SK-N-SH treated with all-trans-retinoic acid at 6 μM for 48 hours (cell line): ENCODE data around the gene FFAR3.

Experiments used
- ATAC-seq: fragments of 200-7000 bp; cut with Tn5 transposase; 3 replicates; pipeline ENCODE4 v1.9.1; 2020; ENCODE audit warnings: mild to moderate bottlenecking, moderate library complexity
- ARNTL ChIP-seq: fragments of 450-650 bp; formaldehyde crosslinking; IDR thresholded peaks from 2 replicates; pipeline ENCODE4 v1.5.0; 2020; ENCODE audit warnings: low read depth, mild to moderate bottlenecking, moderate library complexity, borderline replicate concordance
- BACH2 ChIP-seq: fragments of 250-450 bp; sonication (Bioruptor Pico); IDR thresholded peaks from 2 replicates; pipeline ENCODE4 v1.9.0; 2021; ENCODE audit warnings: mild to moderate bottlenecking, borderline replicate concordance
- CREB5 ChIP-seq: fragments of 250-450 bp; sonication (Bioruptor Pico); IDR thresholded peaks from 2 replicates; pipeline ENCODE4 v1.5.1; 2020; ENCODE audit warnings: low read depth, mild to moderate bottlenecking, moderate library complexity
- CSDC2 ChIP-seq: fragments of 250-450 bp; sonication (Bioruptor Pico); IDR thresholded peaks from 2 replicates; pipeline ENCODE4 v1.5.0; 2020; ENCODE audit warnings: mild to moderate bottlenecking, moderate library complexity
- ESRRG ChIP-seq: fragments of 250-450 bp; sonication (Bioruptor Pico); IDR thresholded peaks from 2 replicates; pipeline ENCODE4 v1.6.1; 2021; ENCODE audit warnings: mild to moderate bottlenecking
- GLIS3 ChIP-seq: fragments of 250-450 bp; sonication (Bioruptor Pico); IDR thresholded peaks from 2 replicates; pipeline ENCODE4 v1.5.0; 2020; ENCODE audit warnings: mild to moderate bottlenecking, moderate library complexity
- ISL1 ChIP-seq: fragments of 250-450 bp; sonication (Bioruptor Pico); IDR thresholded peaks from 2 replicates; pipeline ENCODE4 v2.1.2; 2022; ENCODE audit warnings: mild to moderate bottlenecking, moderate library complexity
- OSR1 ChIP-seq: fragments of 250-450 bp; sonication (Bioruptor Pico); IDR thresholded peaks from 2 replicates; pipeline ENCODE4 v1.8.0; 2022; ENCODE audit warnings: moderate library complexity, mild to moderate bottlenecking, inconsistent platforms
- PATZ1 ChIP-seq: fragments of 250-450 bp; sonication (Bioruptor Pico); IDR thresholded peaks from 2 replicates; pipeline ENCODE4 v1.8.0; 2020; ENCODE audit warnings: mild to moderate bottlenecking, moderate library complexity, borderline replicate concordance
- PPARA ChIP-seq: fragments of 250-450 bp; sonication (Bioruptor Pico); IDR thresholded peaks from 2 replicates; pipeline ENCODE4 v1.5.0; 2020; ENCODE audit warnings: mild to moderate bottlenecking, borderline replicate concordance
- RARB ChIP-seq: fragments of 250-450 bp; sonication (Bioruptor Pico); IDR thresholded peaks from 2 replicates; pipeline ENCODE4 v1.8.0; 2021; ENCODE audit warnings: mild to moderate bottlenecking, moderate library complexity
- SNAI2 ChIP-seq: fragments of 250-450 bp; sonication (Bioruptor Pico); IDR thresholded peaks from 2 replicates; pipeline ENCODE4 v1.5.0; 2020; ENCODE audit warnings: mild to moderate bottlenecking, moderate library complexity
- TCF4 ChIP-seq: fragments of 250-450 bp; sonication (Bioruptor Pico); IDR thresholded peaks from 2 replicates; pipeline ENCODE4 v1.8.0; 2021; ENCODE audit warnings: mild to moderate bottlenecking, moderate library complexity, borderline replicate concordance
- TOX ChIP-seq: fragments of 250-450 bp; sonication (Bioruptor Pico); IDR thresholded peaks from 2 replicates; pipeline ENCODE4 v1.8.0; 2021; ENCODE audit warnings: mild to moderate bottlenecking, moderate library complexity, borderline replicate concordance
- TSHZ2 ChIP-seq: fragments of 250-450 bp; sonication (Bioruptor Pico); IDR thresholded peaks from 2 replicates; pipeline ENCODE4 v1.5.0; 2020; ENCODE audit warnings: mild to moderate bottlenecking, moderate library complexity
- ZC3H10 ChIP-seq: fragments of 250-450 bp; sonication (Bioruptor Pico); IDR thresholded peaks from 2 replicates; pipeline ENCODE4 v1.5.1; 2021; ENCODE audit warnings: mild to moderate bottlenecking, moderate library complexity
- ZFP3 ChIP-seq: fragments of 250-450 bp; sonication (Bioruptor Pico); IDR thresholded peaks from 2 replicates; pipeline ENCODE4 v1.5.0; 2020; ENCODE audit warnings: mild to moderate bottlenecking, moderate library complexity
- ZFP30 ChIP-seq: fragments of 450-650 bp; formaldehyde crosslinking; IDR thresholded peaks from 2 replicates; pipeline ENCODE4 v1.5.0; 2022; ENCODE audit warnings: mild to moderate bottlenecking, moderate library complexity
- ZNF565 ChIP-seq: fragments of 450-650 bp; formaldehyde crosslinking; conservative IDR thresholded peaks from 2 replicates; pipeline ENCODE4 v1.5.0; 2020; ENCODE audit warnings: low read depth, mild to moderate bottlenecking, moderate library complexity
- ZNF70 ChIP-seq: fragments of 450-650 bp; formaldehyde crosslinking; IDR thresholded peaks from 2 replicates; pipeline ENCODE4 v1.5.0; 2020; ENCODE audit warnings: mild to moderate bottlenecking, moderate library complexity
- ZNF8 ChIP-seq: fragments of 450-650 bp; formaldehyde crosslinking; IDR thresholded peaks from 2 replicates; pipeline ENCODE4 v1.5.0; 2020; ENCODE audit warnings: mild to moderate bottlenecking, moderate library complexity
- TF ChIP-seq, protein P1 (sequence below): fragments of 250-450 bp; sonication (Bioruptor Pico); IDR thresholded peaks from 2 replicates; pipeline ENCODE4 v1.8.0; 2021; ENCODE audit warnings: low read depth, mild to moderate bottlenecking, moderate library complexity, borderline replicate concordance
- TF ChIP-seq, protein P2 (sequence below): fragments of 250-450 bp; sonication (Bioruptor Pico); IDR thresholded peaks from 2 replicates; pipeline ENCODE4 v1.5.1; 2021; ENCODE audit warnings: mild to moderate bottlenecking, moderate library complexity

FFAR3 gene, protein sequence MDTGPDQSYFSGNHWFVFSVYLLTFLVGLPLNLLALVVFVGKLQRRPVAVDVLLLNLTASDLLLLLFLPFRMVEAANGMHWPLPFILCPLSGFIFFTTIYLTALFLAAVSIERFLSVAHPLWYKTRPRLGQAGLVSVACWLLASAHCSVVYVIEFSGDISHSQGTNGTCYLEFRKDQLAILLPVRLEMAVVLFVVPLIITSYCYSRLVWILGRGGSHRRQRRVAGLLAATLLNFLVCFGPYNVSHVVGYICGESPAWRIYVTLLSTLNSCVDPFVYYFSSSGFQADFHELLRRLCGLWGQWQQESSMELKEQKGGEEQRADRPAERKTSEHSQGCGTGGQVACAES

GRCh38 chr19:35357867-35358573 is at the start of gene FFAR3:
FFAR3 (plus strand) TSS chr19:35358460; CDS start chr19:35358891, 431 bp downstream.
- TF ChIP-seq TCF4 (CRISPR knock-in tag): no peak; the same call in 1 of the 2 replicates
- no peak for TF ChIP-seq ZNF8 (CRISPR knock-in tag)
- no peak for TF ChIP-seq ZC3H10 (CRISPR knock-in tag)
- no peak for TF ChIP-seq ZNF70
- TF ChIP-seq PATZ1 (CRISPR knock-in tag): no peak
- no peak for TF ChIP-seq ESRRG (CRISPR knock-in tag)
- no peak for TF ChIP-seq CSDC2 (CRISPR knock-in tag)
- no peak for TF ChIP-seq BACH2
- TF ChIP-seq ISL1 (CRISPR knock-in tag): no peak
- TF ChIP-seq GLIS3 (CRISPR knock-in tag): no peak
- no peak for TF ChIP-seq TOX (CRISPR knock-in tag)
- TF ChIP-seq CREB5 (CRISPR knock-in tag): no peak
- TF ChIP-seq ARNTL (CRISPR knock-in tag): no peak
- no peak for TF ChIP-seq PPARA (CRISPR knock-in tag)
- TF ChIP-seq ZFP3: no peak
- no peak for TF ChIP-seq ZFP30
- no peak for TF ChIP-seq TSHZ2 (CRISPR knock-in tag)
- TF ChIP-seq ZNF565 (CRISPR knock-in tag): no peak
- TF ChIP-seq SNAI2 (CRISPR knock-in tag): no peak
- TF ChIP-seq OSR1 (CRISPR knock-in tag): no peak

GRCh38 chr19:35308910-35309309 is 49.4 kb upstream of the FFAR3 start:
- ATAC-seq: no peak
- TF ChIP-seq PPARA (CRISPR knock-in tag): no peak
- TF ChIP-seq ZFP30: no peak
- no peak for TF ChIP-seq OSR1 (CRISPR knock-in tag)
- TF ChIP-seq SNAI2 (CRISPR knock-in tag): no peak
- no peak for TF ChIP-seq ZNF8 (CRISPR knock-in tag)
- TF ChIP-seq, protein P1, sequence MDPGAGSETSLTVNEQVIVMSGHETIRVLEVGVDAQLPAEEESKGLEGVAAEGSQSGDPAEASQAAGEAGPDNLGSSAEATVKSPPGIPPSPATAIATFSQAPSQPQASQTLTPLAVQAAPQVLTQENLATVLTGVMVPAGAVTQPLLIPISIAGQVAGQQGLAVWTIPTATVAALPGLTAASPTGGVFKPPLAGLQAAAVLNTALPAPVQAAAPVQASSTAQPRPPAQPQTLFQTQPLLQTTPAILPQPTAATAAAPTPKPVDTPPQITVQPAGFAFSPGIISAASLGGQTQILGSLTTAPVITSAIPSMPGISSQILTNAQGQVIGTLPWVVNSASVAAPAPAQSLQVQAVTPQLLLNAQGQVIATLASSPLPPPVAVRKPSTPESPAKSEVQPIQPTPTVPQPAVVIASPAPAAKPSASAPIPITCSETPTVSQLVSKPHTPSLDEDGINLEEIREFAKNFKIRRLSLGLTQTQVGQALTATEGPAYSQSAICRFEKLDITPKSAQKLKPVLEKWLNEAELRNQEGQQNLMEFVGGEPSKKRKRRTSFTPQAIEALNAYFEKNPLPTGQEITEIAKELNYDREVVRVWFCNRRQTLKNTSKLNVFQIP: no peak

More at GRCh38 chr19:35357867-35358573, at the start of gene FFAR3:
- no peak for ATAC-seq

GRCh38 chr19:35309481-35310279 is 48.6 kb upstream of the FFAR3 start:
- no peak for ATAC-seq
- TF ChIP-seq RARB (no peak), ZC3H10 (CRISPR knock-in tag) (no peak), ESRRG (CRISPR knock-in tag) (no peak), ZNF8 (CRISPR knock-in tag) (no peak), ZFP3 (no peak), TCF4 (CRISPR knock-in tag) (no peak), PATZ1 (CRISPR knock-in tag) (no peak), ZNF565 (CRISPR knock-in tag) (no peak)
- TF ChIP-seq, protein P2, sequence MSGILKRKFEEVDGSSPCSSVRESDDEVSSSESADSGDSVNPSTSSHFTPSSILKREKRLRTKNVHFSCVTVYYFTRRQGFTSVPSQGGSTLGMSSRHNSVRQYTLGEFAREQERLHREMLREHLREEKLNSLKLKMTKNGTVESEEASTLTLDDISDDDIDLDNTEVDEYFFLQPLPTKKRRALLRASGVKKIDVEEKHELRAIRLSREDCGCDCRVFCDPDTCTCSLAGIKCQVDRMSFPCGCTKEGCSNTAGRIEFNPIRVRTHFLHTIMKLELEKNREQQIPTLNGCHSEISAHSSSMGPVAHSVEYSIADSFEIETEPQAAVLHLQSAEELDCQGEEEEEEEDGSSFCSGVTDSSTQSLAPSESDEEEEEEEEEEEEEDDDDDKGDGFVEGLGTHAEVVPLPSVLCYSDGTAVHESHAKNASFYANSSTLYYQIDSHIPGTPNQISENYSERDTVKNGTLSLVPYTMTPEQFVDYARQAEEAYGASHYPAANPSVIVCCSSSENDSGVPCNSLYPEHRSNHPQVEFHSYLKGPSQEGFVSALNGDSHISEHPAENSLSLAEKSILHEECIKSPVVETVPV (CRISPR knock-in tag): no peak
